ENCODE data around the gene SALL3. TPM values are rescaled to one million over a fixed set of nuclear protein-coding genes. Genes with fewer than 3 reads are reported as not detected.

The SALL3 gene
- total RNA-seq, 3 donors from 2014 or later (not counting 1 experiment from before 2014, with no cell fraction given), result not detected

DNA sequence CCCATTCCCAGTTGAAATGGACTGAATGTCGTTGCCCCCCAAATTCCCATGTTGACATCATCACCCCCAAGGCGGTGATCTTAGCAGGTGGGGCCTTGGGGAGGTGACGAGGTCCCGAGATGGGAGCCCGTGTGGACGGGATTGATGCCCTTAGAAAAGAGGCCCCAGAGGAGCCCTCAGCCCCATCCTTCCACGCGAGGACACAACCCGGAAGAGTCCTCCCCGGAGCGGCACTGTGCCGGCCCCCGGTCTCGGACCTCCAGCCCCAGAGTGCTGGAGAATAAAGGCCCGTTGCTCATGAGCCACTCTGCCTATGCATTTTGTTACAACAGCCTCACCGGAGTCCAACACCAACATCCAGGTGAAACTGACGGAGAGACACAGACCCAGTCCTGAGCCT is 30.4 kb upstream of the SALL3 start:
- peaks cover 5 to 13% of the 10 kb centered on the region in 2 donors for H3K27me3 Mint-ChIP-seq (ENCODE audit: low read depth in 2 of 2)
- Histone ChIP-seq H3K4me3 (ENCODE audit: low read length) (no peak overlapping the region), H3K27ac (ENCODE audit: low read length) (no peak overlapping the region), H3K9me3 (ENCODE audit: control insufficient read depth, insufficient read depth, low read length) (no peaks in the 10 kb centered on the region), H3K4me1 (ENCODE audit: control insufficient read depth, insufficient read depth, low read length) (no peaks in the 10 kb centered on the region), H3K36me3 (ENCODE audit: control insufficient read depth, insufficient read depth, low read length) (no peaks in the 10 kb centered on the region), H3K27me3 (ENCODE audit: control insufficient read depth, insufficient read depth, low read length) (no peaks in the 10 kb centered on the region)
- H3K4me3 Mint-ChIP-seq, result no peak overlapping the region
- intact Hi-C loops (cut with micrococcal nuclease), result no loop called here
- no peak for TF ChIP-seq CTCF (IDR thresholded peaks at IDR 0.05)
- DNase-seq, result no peak
- ATAC-seq, result no peak
- no peaks in the 10 kb centered on the region for H3K36me3 Mint-ChIP-seq
- H3K27ac Mint-ChIP-seq, result no peak overlapping the region
- H3K4me1 Mint-ChIP-seq, result no peaks in the 10 kb centered on the region
- H3K9me3 Mint-ChIP-seq, result no peaks in the 10 kb centered on the region
- WGBS (ENCODE audit: insufficient coverage), result 92% methylated on average over 17 of the region's 17 CpGs

GRCh38 chr18:78950386-78950785 is 29.2 kb upstream of the SALL3 start:
- no peak for DNase-seq
- Histone ChIP-seq H3K4me3 (ENCODE audit: low read length) (no peak overlapping the region), H3K4me1 (ENCODE audit: control insufficient read depth, insufficient read depth, low read length) (no peaks in the 10 kb centered on the region), H3K36me3 (ENCODE audit: control insufficient read depth, insufficient read depth, low read length) (no peaks in the 10 kb centered on the region), H3K9me3 (ENCODE audit: control insufficient read depth, insufficient read depth, low read length) (no peaks in the 10 kb centered on the region), H3K27me3 (ENCODE audit: control insufficient read depth, insufficient read depth, low read length) (no peaks in the 10 kb centered on the region), H3K27ac (ENCODE audit: low read length) (no peak overlapping the region)
- Mint-ChIP-seq H3K27me3 (ENCODE audit: low read depth in 2 of 2) (peaks cover 5 to 13% of the 10 kb centered on the region in 2 donors), H3K9me3 (no peaks in the 10 kb centered on the region), H3K4me1 (no peaks in the 10 kb centered on the region), H3K4me3 (no peak overlapping the region), H3K36me3 (no peaks in the 10 kb centered on the region), H3K27ac (no peak overlapping the region)
- 86% methylated on average over 10 of the region's 10 CpGs for WGBS (ENCODE audit: insufficient coverage)
- intact Hi-C loops (cut with micrococcal nuclease), result no loop called here
- no peak for TF ChIP-seq CTCF (IDR thresholded peaks at IDR 0.05)
- ATAC-seq, result no peak

DNA sequence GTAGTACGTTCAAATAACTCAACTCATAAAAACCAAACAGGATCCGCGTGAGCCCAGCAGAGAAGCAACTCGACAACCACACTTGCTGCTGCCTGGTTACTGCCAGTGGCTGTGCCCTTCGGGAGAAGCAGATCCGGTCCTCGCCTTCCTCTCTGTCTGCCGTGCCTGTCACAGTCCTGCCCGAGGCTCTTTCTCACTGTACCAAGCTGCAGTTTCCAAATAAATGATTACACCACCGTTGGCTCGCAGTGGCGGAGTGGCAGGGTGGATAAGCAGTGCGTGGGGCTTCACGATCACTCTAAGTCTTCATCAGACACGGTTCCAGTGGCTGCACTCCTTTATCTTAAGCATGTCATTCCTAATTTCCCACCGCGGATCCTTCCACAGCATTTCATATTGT is 26.1 kb upstream of the SALL3 start:
- Histone ChIP-seq H3K27me3 (ENCODE audit: control insufficient read depth, insufficient read depth, low read length) (no peaks in the 10 kb centered on the region), H3K4me1 (ENCODE audit: control insufficient read depth, insufficient read depth, low read length) (no peaks in the 10 kb centered on the region), H3K36me3 (ENCODE audit: control insufficient read depth, insufficient read depth, low read length) (no peaks in the 10 kb centered on the region), H3K9me3 (ENCODE audit: control insufficient read depth, insufficient read depth, low read length) (no peaks in the 10 kb centered on the region), H3K4me3 (ENCODE audit: low read length) (no peak overlapping the region), H3K27ac (ENCODE audit: low read length) (no peak overlapping the region)
- no peaks in the 10 kb centered on the region for H3K4me1 Mint-ChIP-seq
- TF ChIP-seq CTCF (IDR thresholded peaks at IDR 0.05), result no peak
- H3K9me3 Mint-ChIP-seq, result no peaks in the 10 kb centered on the region
- WGBS (ENCODE audit: insufficient coverage), result 83% methylated on average over 17 of the region's 17 CpGs
- intact Hi-C loops (cut with micrococcal nuclease), result no loop called here
- no peak for DNase-seq
- ATAC-seq, result no peak
- H3K4me3 Mint-ChIP-seq, result no peak overlapping the region
- no peaks in the 10 kb centered on the region for H3K36me3 Mint-ChIP-seq
- H3K27ac Mint-ChIP-seq, result no peak overlapping the region
- H3K27me3 Mint-ChIP-seq (ENCODE audit: low read depth in 2 of 2), result no peaks in the 10 kb centered on the region

- no peaks in the 10 kb centered on the region for H3K9me3 Mint-ChIP-seq
- no peaks in the 10 kb centered on the region for H3K36me3 Mint-ChIP-seq
- Histone ChIP-seq H3K36me3 (ENCODE audit: control insufficient read depth, insufficient read depth, low read length) (no peaks in the 10 kb centered on the region), H3K9me3 (ENCODE audit: control insufficient read depth, insufficient read depth, low read length) (no peaks in the 10 kb centered on the region), H3K27ac (ENCODE audit: low read length) (no peak overlapping the region), H3K4me1 (ENCODE audit: control insufficient read depth, insufficient read depth, low read length) (no peaks in the 10 kb centered on the region), H3K27me3 (ENCODE audit: control insufficient read depth, insufficient read depth, low read length) (no peaks in the 10 kb centered on the region), H3K4me3 (ENCODE audit: low read length) (no peak overlapping the region)
- TF ChIP-seq CTCF (IDR thresholded peaks at IDR 0.05), result no peak
- WGBS (ENCODE audit: insufficient coverage), result 77% methylated on average over 17 of the region's 17 CpGs
- ATAC-seq (no peak), DNase-seq (no peak)
- intact Hi-C loops (cut with micrococcal nuclease), result no loop called here
- no peaks in the 10 kb centered on the region for H3K27me3 Mint-ChIP-seq (ENCODE audit: low read depth in 2 of 2)
- no peak overlapping the region for H3K27ac Mint-ChIP-seq
- H3K4me3 Mint-ChIP-seq, result no peak overlapping the region
- no peaks in the 10 kb centered on the region for H3K4me1 Mint-ChIP-seq
Measured at GRCh38 chr18:78955051-78955450, 24.6 kb upstream of the SALL3 start.
